Common myeloid progenitor, CD34-positive (primary cell): ENCODE measurements around the gene F12.
A peak's percentile ranks its signal among the peaks of the same experiment; 100 is the strongest.

Experiments used
- CTCF ChIA-PET: fragments of 350-600 bp; sonication (Branson Sonifier 250); formaldehyde crosslinking; loops from one replicate; lab custom pipeline; 2021; ENCODE audit warnings: antibody characterized with exemption; lab: Charles Lee
- POLR2A ChIA-PET: fragments of 350-600 bp; sonication (Branson Sonifier 250); formaldehyde crosslinking; loops from one replicate; lab custom pipeline; 2021; ENCODE audit warnings: antibody characterized with exemption; lab: Charles Lee
- DNase-seq, 3 donors: peaks; one replicate each; pipeline versions ENCODE4 v3.0.0 to v3.0.0-alpha.2; 2013
- H3K27ac ChIP-seq, 2 experiments: 1 replicate in 1 of 2; 2 replicates in 1 of 2; pipeline ENCODE4 v1.7.0; 2013; ENCODE audit warnings: inconsistent platforms in 2 of 2, low read length in 2 of 2, mild to moderate bottlenecking in 2 of 2, low read depth in 1 of 2, moderate library complexity in 1 of 2; ENCODE audit not compliant: severe bottlenecking in 2 of 2, insufficient read depth in 1 of 2, poor library complexity in 1 of 2
- H3K27me3 ChIP-seq, 5 experiments: replicated peaks in 2 of 5; 1 replicate in 3 of 5; 2 replicates in 2 of 5; pipeline versions ENCODE4 v1.6.1 to v1.7.0; 2013; ENCODE audit warnings: low read length in 4 of 5, mild to moderate bottlenecking in 2 of 5, moderate library complexity in 2 of 5, inconsistent platforms in 1 of 5; ENCODE audit not compliant: insufficient read depth in 5 of 5, control insufficient read depth in 4 of 5
- H3K36me3 ChIP-seq, 4 experiments: 1 replicate in 2 of 4; 2 replicates in 2 of 4; pipeline versions ENCODE4 v1.6.1 to v1.7.0; 2013; ENCODE audit warnings: low read length in 3 of 4, control low read depth in 1 of 4, mild to moderate bottlenecking in 1 of 4; ENCODE audit not compliant: control insufficient read depth in 4 of 4, insufficient read depth in 4 of 4
- H3K4me1 ChIP-seq, 4 experiments: 1 replicate in 3 of 4; 2 replicates in 1 of 4; pipeline versions ENCODE4 v1.6.1 to v1.7.1; 2013; ENCODE audit warnings: low read length in 3 of 4, mild to moderate bottlenecking in 3 of 4, control low read depth in 1 of 4, inconsistent platforms in 1 of 4, moderate library complexity in 1 of 4; ENCODE audit not compliant: control insufficient read depth in 4 of 4, insufficient read depth in 4 of 4; ENCODE audit errors: control extremely low read depth in 1 of 4
- H3K4me3 ChIP-seq, 7 experiments: 1 replicate in 4 of 7; 2 replicates in 3 of 7; pipeline versions ENCODE4 v1.5.1 to v1.7.0; 2013; ENCODE audit warnings: mild to moderate bottlenecking in 7 of 7, low read length in 6 of 7, moderate library complexity in 6 of 7, inconsistent platforms in 2 of 7, low read depth in 2 of 7, control low read depth in 1 of 7; ENCODE audit not compliant: insufficient read depth in 4 of 7, control insufficient read depth in 1 of 7; ENCODE audit errors: extremely low read depth in 1 of 7
- H3K9me3 ChIP-seq, 5 experiments: 1 replicate in 4 of 5; 2 replicates in 1 of 5; pipeline versions ENCODE4 v1.6.1 to v1.7.1; 2013; ENCODE audit warnings: low read length in 4 of 5, mild to moderate bottlenecking in 2 of 5, inconsistent platforms in 1 of 5, low read depth in 1 of 5, moderate library complexity in 1 of 5; ENCODE audit not compliant: control insufficient read depth in 4 of 5, insufficient read depth in 2 of 5; ENCODE audit errors: control extremely low read depth in 1 of 5
- WGBS: methylation state at CpG from one replicate; pipeline ENCODE4 v1.1.5; 2013; ENCODE audit not compliant: insufficient coverage; 5-methylcytosine and 5-hydroxymethylcytosine counted together

F12 gene

GRCh38 chr5:177428574-177429217 is 19.3 kb upstream of the F12 start:
- H3K4me3 ChIP-seq: peak overlapping the region in 5 of 7 experiments; percentile 28 to 89 (median 82)
- POLR2A ChIA-PET: interaction anchor here (0.9 to 3.9 kb wide), 3 partner anchors 11 to 25 kb away, joined by 4 to 19 read pairs (median 8); no protein-coding TSS in a partner anchor
- H3K27me3 ChIP-seq: no peaks in the 10 kb centered on the region
- peak overlapping the region; percentile 65 to 92 for H3K27ac ChIP-seq
- 62% methylated on average over 5 of the region's 10 CpGs for WGBS
- DNase-seq: no peak
- peaks cover 0 to 41% (median 22%) of the 10 kb centered on the region in 4 experiments for H3K36me3 ChIP-seq
- no peaks in the 10 kb centered on the region for H3K9me3 ChIP-seq
- H3K4me1 ChIP-seq: peaks cover 14 to 76% (median 70%) of the 10 kb centered on the region in 4 experiments
- CTCF ChIA-PET: interaction anchor here (1.1 to 23.4 kb wide), 6 partner anchors 9 to 110 kb away, joined by 3 to 387 read pairs (median 14); partner anchors contain the start of genes F12, PFN3 and PRR7

- POLR2A ChIA-PET: interaction anchor here (3.9 kb wide), 1 partner anchor 24 kb away, joined by 19 read pairs; no protein-coding TSS in a partner anchor
- H3K4me3 ChIP-seq: peak overlapping the region in 6 of 7 experiments; percentile 61 to 89 (median 80)
- DNase-seq: peak; percentile 42 to 72 (median 64)
- 25% methylated on average over 11 of the region's 11 CpGs for WGBS
- no peaks in the 10 kb centered on the region for H3K9me3 ChIP-seq
- CTCF ChIA-PET: interaction anchor here (1.0 to 23.4 kb wide), 7 partner anchors 9 to 108 kb away, joined by 3 to 387 read pairs (median 7); partner anchors contain the start of genes F12, LMAN2, PFN3 and PRR7
- no peaks in the 10 kb centered on the region for H3K27me3 ChIP-seq
- H3K4me1 ChIP-seq: peaks cover 14 to 75% (median 70%) of the 10 kb centered on the region in 4 experiments
- peak overlapping the region; percentile 65 to 92 for H3K27ac ChIP-seq
- H3K36me3 ChIP-seq: peaks cover 0 to 35% (median 16%) of the 10 kb centered on the region in 4 experiments
Measured at GRCh38 chr5:177427919-177428573, 18.7 kb upstream of the F12 start.

- peaks cover 14 to 67% (median 63%) of the 10 kb centered on the region in 4 experiments for H3K4me1 ChIP-seq
- POLR2A ChIA-PET: interaction anchor here (0.6 to 3.9 kb wide), 3 partner anchors 13 to 24 kb away, joined by 3 to 19 read pairs (median 3); no protein-coding TSS in a partner anchor
Measured at GRCh38 chr5:177427211-177427822, 18.0 kb upstream of the F12 start.

GRCh38 chr5:177426566-177427210 is 17.3 kb upstream of the F12 start, which contains the start of gene GRK6:
GRK6 (plus strand) TSS chr5:177426676; CDS start chr5:177426846, 170 bp downstream.
- H3K27ac ChIP-seq: peak within 1 kb of the TSS; percentile 68 to 92
- peaks cover 13 to 61% (median 57%) of the 10 kb centered on the region in 4 experiments for H3K4me1 ChIP-seq
- H3K4me3 ChIP-seq: peak within 1 kb of the TSS; percentile 61 to 89 (median 79)
- ChIA-PET CTCF (interaction anchor here (1.0 to 23.4 kb wide), 6 partner anchors 11 to 74 kb away, joined by 3 to 387 read pairs (median 14); partner anchors contain the start of genes F12, LMAN2, PFN3 and PRR7), POLR2A (interaction anchor here (0.6 to 3.9 kb wide), 5 partner anchors 9 to 23 kb away, joined by 3 to 19 read pairs (median 3); no protein-coding TSS in a partner anchor)
- no peaks in the 10 kb centered on the region for H3K27me3 ChIP-seq
- DNase-seq: peak in 2 of 3 donors; percentile 58 to 70
- WGBS: under 1% methylated on average over 62 of the region's 82 CpGs
- peaks cover 0 to 21% (median 4%) of the 10 kb centered on the region in 4 experiments for H3K36me3 ChIP-seq
- no peaks in the 10 kb centered on the region for H3K9me3 ChIP-seq

More at GRCh38 chr5:177427211-177427822, 18.0 kb upstream of the F12 start:
- Histone ChIP-seq H3K27me3 (no peaks in the 10 kb centered on the region), H3K9me3 (no peaks in the 10 kb centered on the region), H3K4me3 (peak overlapping the region; percentile 58 to 89 (median 79)), H3K36me3 (peaks cover 0 to 27% (median 8%) of the 10 kb centered on the region in 4 experiments), H3K27ac (peak overlapping the region; percentile 65 to 92)
- CTCF ChIA-PET: interaction anchor here (1.0 to 23.4 kb wide), 6 partner anchors 10 to 75 kb away, joined by 3 to 387 read pairs (median 14); partner anchors contain the start of genes F12, LMAN2, PFN3 and PRR7
- under 1% methylated on average over 9 of the region's 11 CpGs for WGBS
- no peak for DNase-seq

GRCh38 chr5:177425801-177426565 is 16.6 kb upstream of the F12 start:
- H3K36me3 ChIP-seq: peaks cover 0 to 14% (median 4%) of the 10 kb centered on the region in 4 experiments
- peak overlapping the region; percentile 59 to 79 (median 71) for H3K4me3 ChIP-seq
- H3K27ac ChIP-seq: peak overlapping the region; percentile 68 to 87
- ChIA-PET POLR2A (interaction anchor here (0.6 to 3.9 kb wide), 6 partner anchors 8 to 23 kb away, joined by 3 to 19 read pairs (median 3); no protein-coding TSS in a partner anchor), CTCF (interaction anchor here (0.7 to 23.4 kb wide), 5 partner anchors 18 to 120 kb away, joined by 3 to 387 read pairs (median 22); partner anchors contain the start of genes F12, LMAN2, PFN3 and PRR7)
- H3K9me3 ChIP-seq: no peaks in the 10 kb centered on the region
- 0% methylated on average over 26 of the region's 52 CpGs for WGBS
- peak; percentile 100 for DNase-seq
- peaks cover 13 to 54% (median 50%) of the 10 kb centered on the region in 4 experiments for H3K4me1 ChIP-seq
- no peaks in the 10 kb centered on the region for H3K27me3 ChIP-seq
